HFFc6 (cell line): ENCODE measurements around the gene NGF. TPM values are rescaled to one million over a fixed set of nuclear protein-coding genes. Genes with fewer than 3 reads are reported as not detected.

Experiments used
- DNase-seq: peaks from one replicate; pipeline ENCODE4 v3.0.0-alpha.2; 2018
- H3K27ac Mint-ChIP-seq: 2 replicates; pipeline ENCODE4 v1.8.0; 2020; ENCODE audit warnings: mild to moderate bottlenecking, mixed read lengths
- H3K27me3 Mint-ChIP-seq: 2 replicates; pipeline ENCODE4 v1.8.0; 2021; ENCODE audit warnings: mild to moderate bottlenecking, moderate library complexity, mixed read lengths; ENCODE audit not compliant: insufficient read depth
- H3K36me3 Mint-ChIP-seq: 2 replicates; pipeline ENCODE4 v1.8.0; 2021; ENCODE audit warnings: low read depth, mixed read lengths
- H3K4me1 Mint-ChIP-seq: 2 replicates; pipeline ENCODE4 v1.8.0; 2020; ENCODE audit warnings: low read depth, mixed read lengths
- H3K4me3 Mint-ChIP-seq: 2 replicates; pipeline ENCODE4 v1.8.0; 2020; ENCODE audit warnings: mild to moderate bottlenecking, moderate library complexity, mixed read lengths
- H3K9me3 Mint-ChIP-seq: 2 replicates; pipeline ENCODE4 v1.8.0; 2020; ENCODE audit warnings: mild to moderate bottlenecking, mixed read lengths
- total RNA-seq, 6 experiments: library from RNA; stranded (reverse); fragmentation: NEBNext Ultra II Directional; extraction: Animal tissue kit (Norgen Biotek cat#: 25700); gene quantifications; 2 replicates in 1 of 6; 3 replicates in 5 of 6; pipeline ENCODE4 v1.2.3, GENCODE V29; 2021
- TF ChIP-seq, protein P1 (sequence below): fragments of 200-600 bp; sonication (generic); IDR thresholded peaks from 2 replicates; pipeline ENCODE4 v1.5.0; 2021; ENCODE audit warnings: antibody characterized with exemption, mild to moderate bottlenecking

The NGF gene
- total RNA-seq, 6 experiments from 2014 or later: 44.4 to 53.8 (median 51.0) TPM

DNA sequence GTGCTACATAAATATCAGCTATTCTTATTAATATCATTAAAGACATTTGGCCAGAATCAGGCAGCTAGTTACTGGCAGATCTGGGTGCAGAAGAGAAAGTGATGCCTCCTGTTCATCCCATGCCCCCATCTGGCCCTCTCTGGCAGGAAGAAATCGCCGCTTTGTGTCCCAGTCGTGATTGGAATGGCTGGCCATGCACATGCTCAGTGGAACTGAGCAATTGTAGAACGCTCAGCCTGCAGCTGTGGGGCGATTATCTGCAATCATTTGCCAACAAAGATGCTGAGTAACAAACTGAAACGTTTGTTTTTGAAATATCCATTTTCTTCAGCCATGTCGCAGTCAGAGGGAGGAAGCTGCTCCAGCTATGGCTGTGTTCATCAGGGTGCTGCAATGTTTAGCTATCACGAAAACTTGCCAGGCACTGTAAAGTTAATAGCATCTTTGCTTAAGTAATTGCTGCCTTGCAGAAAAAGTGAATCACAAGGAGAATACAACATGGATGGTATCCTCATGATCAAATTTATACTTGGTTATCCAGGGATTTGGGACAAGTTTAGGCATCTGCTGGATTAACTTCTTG is 36.5 kb downstream of the NGF start:
- Mint-ChIP-seq H3K4me3 (peak overlapping the region; percentile 59), H3K4me1 (peaks cover 94% of the 10 kb centered on the region), H3K9me3 (no peaks in the 10 kb centered on the region), H3K27ac (peak overlapping the region; percentile 84), H3K27me3 (peaks cover 7% of the 10 kb centered on the region), H3K36me3 (peaks cover 77% of the 10 kb centered on the region)
- no peak for DNase-seq
- TF ChIP-seq, protein P1, sequence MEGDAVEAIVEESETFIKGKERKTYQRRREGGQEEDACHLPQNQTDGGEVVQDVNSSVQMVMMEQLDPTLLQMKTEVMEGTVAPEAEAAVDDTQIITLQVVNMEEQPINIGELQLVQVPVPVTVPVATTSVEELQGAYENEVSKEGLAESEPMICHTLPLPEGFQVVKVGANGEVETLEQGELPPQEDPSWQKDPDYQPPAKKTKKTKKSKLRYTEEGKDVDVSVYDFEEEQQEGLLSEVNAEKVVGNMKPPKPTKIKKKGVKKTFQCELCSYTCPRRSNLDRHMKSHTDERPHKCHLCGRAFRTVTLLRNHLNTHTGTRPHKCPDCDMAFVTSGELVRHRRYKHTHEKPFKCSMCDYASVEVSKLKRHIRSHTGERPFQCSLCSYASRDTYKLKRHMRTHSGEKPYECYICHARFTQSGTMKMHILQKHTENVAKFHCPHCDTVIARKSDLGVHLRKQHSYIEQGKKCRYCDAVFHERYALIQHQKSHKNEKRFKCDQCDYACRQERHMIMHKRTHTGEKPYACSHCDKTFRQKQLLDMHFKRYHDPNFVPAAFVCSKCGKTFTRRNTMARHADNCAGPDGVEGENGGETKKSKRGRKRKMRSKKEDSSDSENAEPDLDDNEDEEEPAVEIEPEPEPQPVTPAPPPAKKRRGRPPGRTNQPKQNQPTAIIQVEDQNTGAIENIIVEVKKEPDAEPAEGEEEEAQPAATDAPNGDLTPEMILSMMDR: no peak

DNA sequence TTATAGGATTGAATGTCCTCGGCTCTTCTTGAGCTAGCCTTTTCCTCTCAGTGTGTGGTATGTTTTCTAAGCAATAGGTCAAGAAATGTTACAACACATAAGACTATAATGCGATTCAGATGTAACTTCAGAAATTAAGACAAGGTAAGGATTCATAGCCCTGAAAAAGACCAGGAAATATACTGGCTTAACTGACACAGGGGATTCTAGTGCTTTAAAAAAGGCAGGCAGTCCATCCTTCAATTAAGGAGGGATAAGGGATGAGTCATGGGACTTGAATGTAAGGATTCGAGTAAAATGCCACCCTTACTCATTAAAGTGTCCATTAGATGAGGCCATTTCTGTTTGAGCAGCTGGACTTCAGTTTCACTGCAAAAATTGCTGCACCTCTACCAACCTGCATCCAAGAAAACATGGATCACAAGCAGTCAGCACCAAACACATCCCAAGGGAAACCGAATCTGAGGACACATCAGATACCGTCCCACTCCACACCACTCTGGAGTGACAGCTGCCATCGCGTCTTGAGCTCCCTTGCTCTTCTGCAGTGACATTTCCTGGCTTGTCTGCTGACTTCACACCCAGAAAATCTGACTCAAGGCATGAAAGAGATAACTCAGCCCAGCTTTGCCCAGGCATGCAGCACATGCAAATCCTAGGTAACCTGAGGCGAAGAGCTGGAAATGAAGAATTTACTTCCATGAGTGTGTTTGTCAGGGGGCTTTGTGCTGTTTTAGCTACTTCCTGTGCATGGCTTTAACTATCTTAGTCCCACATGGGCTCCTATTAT is 37.8 kb downstream of the NGF start:
- H3K36me3 Mint-ChIP-seq: peaks cover 72% of the 10 kb centered on the region
- H3K4me3 Mint-ChIP-seq: peak overlapping the region; percentile 59
- peaks cover 8% of the 10 kb centered on the region for H3K27me3 Mint-ChIP-seq
- TF ChIP-seq, protein P1: no peak
- H3K9me3 Mint-ChIP-seq: no peaks in the 10 kb centered on the region
- peak; percentile 73 for DNase-seq
- peaks cover 93% of the 10 kb centered on the region for H3K4me1 Mint-ChIP-seq
- peak overlapping the region; percentile 84 for H3K27ac Mint-ChIP-seq

DNA sequence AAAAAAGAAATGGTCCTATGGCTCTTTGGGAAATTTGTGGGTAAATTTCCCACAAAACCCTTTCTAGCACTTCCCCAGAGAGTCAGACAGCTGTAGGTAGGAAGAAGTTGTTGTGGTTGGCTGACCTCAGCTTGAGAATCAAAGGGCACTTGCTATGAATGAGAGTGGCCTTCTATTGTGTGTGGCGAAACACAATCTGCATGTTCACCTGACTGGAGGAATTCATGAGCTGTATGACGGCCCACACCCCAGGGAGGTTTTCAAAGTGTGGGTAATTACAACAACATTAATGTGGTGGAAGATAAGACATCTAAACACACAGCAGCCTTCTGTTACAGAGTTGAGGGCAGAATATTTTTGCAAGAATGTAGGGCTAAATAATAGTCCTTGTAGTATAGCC is 38.8 kb downstream of the NGF start:
- Mint-ChIP-seq H3K36me3 (peaks cover 77% of the 10 kb centered on the region), H3K4me3 (no peak overlapping the region; the same call in 1 of the 2 replicates), H3K27ac (peak overlapping the region; percentile 84), H3K27me3 (peaks cover 6% of the 10 kb centered on the region), H3K4me1 (peaks cover 98% of the 10 kb centered on the region), H3K9me3 (no peaks in the 10 kb centered on the region)
- TF ChIP-seq, protein P1: no peak
- no peak for DNase-seq

DNA sequence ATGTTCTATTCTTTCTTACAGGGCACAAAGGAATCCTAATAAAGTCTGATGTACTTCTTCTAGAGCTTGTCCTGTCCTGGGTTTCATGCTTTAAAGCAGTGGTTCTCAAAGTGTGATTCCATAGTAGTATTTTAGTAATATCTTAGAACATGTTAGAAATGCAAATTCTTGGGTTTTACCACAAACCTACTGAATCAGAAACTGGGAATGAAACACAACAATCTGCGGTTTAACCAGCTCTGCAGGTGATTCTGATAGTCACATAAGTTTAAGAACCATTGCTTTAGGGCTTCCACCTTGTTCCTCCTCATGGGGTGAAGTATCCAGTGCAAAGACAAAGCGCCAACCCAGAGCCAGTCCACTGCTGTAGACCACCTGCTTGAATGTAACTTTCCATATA is 41.1 kb downstream of the NGF start:
- H3K36me3 Mint-ChIP-seq: peaks cover 79% of the 10 kb centered on the region
- peaks cover 6% of the 10 kb centered on the region for H3K27me3 Mint-ChIP-seq
- TF ChIP-seq, protein P1: no peak
- peak overlapping the region; percentile 16; the same call in 1 of the 2 replicates for H3K4me3 Mint-ChIP-seq
- DNase-seq: peak; percentile 33
- peaks cover 94% of the 10 kb centered on the region for H3K4me1 Mint-ChIP-seq
- no peaks in the 10 kb centered on the region for H3K9me3 Mint-ChIP-seq
- H3K27ac Mint-ChIP-seq: peak overlapping the region; percentile 60

DNA sequence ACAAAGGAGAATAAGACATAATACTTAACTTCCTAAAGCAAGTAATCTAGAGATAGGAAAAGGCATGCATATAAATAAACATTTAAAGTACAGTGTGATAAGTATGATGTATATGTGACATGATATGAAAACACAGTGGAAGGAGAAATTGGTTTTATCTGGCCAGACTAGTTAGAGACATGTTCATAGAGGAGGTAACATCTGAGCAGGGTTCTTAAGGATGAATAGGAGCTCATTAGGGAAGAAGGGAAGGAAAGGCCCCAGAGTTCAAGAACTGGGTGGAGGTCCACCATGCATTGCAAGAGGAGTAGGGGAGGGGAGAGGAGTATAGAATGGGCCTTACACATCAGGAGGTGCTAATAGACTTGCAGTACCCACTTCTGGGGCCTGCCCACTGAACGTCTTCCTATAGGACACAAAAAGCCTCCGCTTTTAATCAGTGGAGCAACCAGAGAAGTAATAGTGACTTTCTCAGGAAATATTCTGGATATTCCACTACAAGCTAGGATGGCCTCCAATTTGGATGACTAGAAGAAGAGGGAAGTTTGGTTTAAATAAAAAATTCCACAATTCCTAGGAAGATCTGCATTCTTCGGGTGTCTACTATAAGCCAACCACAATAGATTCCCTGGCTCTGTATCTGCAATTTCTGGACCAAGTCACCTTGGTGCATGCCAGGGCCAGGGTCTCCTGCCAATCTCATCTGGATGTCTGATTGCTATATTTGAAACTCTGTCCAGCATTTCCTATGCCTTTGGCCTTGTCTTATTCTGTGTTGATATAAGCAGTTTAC is 41.9 kb downstream of the NGF start:
- TF ChIP-seq, protein P1: no peak
- Mint-ChIP-seq H3K4me3 (peak overlapping the region; percentile 9; the same call in 1 of the 2 replicates), H3K27ac (peak overlapping the region; percentile 35), H3K27me3 (peaks cover 6% of the 10 kb centered on the region), H3K36me3 (peaks cover 80% of the 10 kb centered on the region), H3K4me1 (peaks cover 94% of the 10 kb centered on the region), H3K9me3 (no peaks in the 10 kb centered on the region)
- DNase-seq: no peak
